Brain pericyte (primary cell): Measurements from ENCODE around the gene MOB3B.

Experiments used
- DNase-seq: peaks from one replicate; pipeline ENCODE4 v3.0.0-alpha.2; 2012; ENCODE audit warnings: low read depth, low spot score

MOB3B gene

GRCh38 chr9:27541740-27542139 lies 12.1 kb upstream of the MOB3B start:
- no peak for DNase-seq

DNA sequence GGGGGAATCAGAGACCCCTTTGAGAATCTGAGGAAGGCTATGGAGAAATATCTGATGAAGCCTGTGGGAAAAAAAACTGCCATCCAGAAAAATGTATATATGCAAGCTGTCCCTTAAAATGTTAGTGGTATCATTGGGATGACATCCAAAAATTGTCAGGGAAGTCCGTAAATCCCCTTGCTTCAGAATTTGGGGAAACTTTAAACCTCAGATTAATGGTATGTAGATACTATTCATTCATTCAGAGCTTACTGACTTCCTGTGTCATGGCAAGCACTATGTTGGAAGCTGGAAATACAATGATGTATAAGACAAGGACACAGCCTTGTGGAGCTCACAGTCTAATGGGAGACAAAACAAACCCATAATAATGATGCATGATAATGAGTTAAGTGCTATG lies 10.9 kb upstream of the MOB3B start:
- no peak for DNase-seq

DNA sequence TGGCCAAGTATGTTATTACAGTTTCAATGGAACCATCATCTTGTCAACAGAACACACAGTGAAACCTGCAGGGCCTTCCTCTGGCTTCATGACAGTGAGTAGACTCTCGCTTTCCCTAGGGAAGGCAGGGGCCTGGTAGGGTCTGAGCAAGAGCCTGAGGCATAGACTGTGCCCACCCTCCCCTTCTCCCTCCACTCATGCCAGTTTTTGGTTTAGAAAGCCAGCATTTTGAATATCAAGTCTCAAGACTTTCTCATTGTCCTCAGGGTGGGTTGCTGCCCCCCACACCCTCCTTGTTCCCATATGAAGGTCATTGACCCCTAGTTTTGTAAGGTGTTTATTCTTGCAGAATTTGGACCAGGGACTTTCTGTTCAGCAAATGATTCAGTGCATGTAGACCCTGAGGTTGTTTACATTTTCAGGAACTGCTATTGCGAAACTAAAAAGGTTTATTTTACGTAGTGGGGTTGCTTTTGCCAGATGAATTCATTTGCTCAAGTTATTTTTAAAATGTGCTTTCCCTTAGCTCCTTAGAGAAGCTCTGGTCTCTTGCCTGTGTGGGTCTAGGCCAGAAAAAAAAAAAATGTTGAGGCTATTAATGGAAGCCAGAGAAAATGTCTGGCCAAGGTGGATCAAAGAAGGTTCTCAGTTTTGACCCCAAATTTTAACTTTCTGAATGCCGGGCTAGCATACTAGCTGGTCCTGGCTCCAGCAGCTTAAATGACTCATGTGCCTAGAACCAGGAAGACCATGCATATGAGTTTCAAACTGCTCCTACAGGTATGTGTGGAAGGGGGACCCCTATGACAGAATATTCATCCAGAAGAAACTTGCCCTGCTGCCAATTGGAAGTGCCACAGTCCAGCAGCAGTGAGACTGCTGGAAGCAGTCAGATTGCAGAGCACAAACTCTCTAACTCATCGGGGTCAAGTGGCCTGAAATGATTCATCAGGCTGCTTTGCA lies 10.1 kb upstream of the MOB3B start:
- peak; percentile 34 for DNase-seq

- DNase-seq, result no peak
Observed at GRCh38 chr9:27538647-27539046, 9.0 kb upstream of the MOB3B start.

- DNase-seq, result no peak
Observed at GRCh38 chr9:27537756-27538155, 8.1 kb upstream of the MOB3B start.

DNA sequence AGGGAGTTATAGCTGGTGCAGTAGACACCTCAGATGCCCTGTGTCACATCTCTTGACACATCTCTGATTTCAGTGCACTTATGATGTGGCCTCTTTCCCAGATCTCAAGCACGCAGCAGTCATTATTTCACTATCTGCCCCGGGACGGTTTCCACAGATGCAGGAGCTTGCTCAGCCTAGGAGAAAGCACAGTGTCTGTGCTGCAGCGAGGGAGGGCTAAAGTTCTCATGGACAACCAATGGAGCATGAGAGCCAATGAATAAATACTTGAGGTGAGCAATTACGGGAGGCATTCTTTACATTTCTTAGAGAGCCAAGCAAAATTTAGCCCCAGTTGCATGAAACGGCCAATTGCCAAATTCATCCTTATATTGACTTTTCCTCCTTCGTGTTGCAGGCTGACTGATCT lies 7.4 kb upstream of the MOB3B start:
- DNase-seq, result no peak

DNA sequence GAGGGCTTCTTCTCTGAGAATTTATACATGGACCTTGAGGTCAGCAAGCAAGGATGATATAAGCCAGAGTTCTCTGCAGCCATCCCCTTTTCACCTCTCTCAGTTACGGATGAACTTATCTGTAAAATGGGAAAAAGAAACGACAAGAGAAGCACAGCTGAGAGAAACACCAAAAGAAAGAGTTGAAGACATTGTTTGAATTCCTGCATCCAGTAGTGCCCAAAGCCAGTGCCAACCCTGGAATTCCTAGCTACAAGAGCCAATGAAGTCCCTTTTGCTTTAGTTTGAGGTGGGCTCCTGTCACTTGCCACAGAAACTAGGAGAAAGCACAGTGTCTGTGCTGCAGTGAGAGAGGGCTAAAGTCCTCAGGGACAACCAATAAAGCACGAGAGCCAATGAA lies 6.6 kb upstream of the MOB3B start:
- DNase-seq, result no peak

DNA sequence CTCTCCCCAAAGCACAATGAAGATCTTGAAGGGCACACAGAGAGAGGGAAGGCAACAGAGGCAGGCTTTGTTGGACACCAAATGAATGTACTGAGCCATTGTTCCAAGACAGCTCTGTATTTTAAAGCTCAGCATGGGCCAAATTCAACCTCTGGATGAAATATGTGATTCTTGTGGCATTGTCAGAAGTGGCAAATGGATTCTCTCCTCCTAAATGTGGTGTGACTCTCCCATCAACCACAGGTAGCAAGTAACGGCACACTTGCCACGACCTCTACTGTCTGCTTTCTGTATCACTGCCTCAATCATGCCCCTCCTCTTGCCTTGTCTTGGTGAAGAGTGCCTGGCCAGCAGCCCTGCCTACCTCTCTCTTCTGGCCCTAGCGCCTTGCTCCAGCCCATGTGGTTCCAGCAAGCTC lies 6.1 kb upstream of the MOB3B start:
- no peak for DNase-seq

GRCh38 chr9:27534658-27535209 lies 5.1 kb upstream of the MOB3B start:
- no peak for DNase-seq

DNA sequence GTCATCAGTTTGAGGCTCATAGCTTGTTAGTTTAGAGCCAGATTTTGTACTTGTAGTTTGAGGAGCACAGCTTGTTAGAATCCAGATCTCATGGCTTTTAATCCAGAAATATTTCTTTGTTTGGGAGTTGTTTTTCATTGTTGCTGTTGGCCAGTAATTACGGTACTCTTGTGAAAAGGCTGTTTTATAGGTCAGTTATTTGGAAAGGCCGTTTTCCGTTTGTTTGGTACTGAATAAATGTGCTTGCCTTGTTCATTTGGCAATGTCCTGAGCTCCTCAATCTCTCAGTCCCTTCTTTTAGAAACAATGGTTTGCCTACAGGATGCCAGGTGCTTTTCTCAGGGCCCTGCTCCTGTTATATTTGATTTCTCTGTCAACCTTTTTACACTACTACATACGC lies 4.5 kb upstream of the MOB3B start:
- DNase-seq, result no peak

- DNase-seq, result no peak
Observed at GRCh38 chr9:27533311-27533710, 3.7 kb upstream of the MOB3B start.

DNA sequence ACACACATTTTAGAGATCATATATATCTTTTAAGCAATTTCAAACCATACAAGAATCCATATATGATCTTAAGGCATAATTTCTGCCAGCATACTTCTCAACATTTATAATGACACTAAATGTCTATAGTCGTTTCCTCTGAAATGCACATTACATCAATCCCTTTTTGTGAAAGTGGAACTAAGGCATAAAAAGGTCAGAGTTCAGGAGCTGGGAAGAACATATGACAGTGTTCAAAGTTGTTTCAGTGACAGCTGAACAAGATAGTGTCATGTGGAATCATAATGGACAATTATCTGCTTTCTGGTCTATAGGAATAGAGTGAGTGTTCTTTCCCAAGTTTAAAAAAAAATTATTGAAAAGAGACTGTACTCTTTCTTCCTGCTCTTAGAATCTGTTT lies 2.4 kb upstream of the MOB3B start:
- no peak for DNase-seq

DNA sequence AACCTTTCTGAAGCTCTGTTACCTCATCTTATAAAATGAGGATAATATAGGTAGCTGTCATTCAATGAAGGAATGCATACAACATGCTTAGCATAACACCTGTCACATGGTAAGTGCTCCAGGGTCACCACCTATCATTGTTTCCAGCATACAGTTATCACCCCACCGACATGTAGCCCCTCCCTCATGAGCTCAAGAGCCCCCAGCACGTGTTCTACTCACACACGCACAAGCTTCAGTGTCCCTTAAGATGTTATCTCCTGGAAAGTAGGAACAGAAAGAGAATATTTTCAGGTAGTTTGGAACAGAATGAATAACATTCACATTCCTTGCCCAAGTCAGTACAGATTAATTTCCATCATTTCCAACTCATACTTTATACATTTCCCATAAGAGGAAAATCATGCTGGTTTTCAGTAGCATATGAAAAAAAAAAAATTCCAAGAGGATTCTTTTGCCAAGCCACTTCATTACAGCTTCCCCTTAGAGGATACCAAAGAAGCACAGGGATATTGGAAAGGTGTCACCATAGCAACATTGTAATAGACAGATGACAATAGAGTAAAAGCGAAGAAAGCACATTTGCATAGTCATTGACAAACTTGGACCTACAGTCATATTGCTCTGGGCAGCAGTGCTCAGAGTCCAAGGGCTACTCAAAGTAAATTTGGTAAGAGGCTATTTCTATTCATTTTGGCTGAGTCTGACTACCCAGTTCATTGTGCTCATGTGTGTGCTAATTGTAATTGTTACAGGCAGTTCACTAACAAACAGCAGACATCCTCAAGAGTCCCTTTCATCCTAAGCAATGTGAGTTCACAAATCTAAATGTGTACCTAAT lies 1.5 kb upstream of the MOB3B start:
- no peak for DNase-seq

GRCh38 chr9:27528886-27529315 lies 713 bp downstream of the MOB3B start:
- no peak for DNase-seq

GRCh38 chr9:27528076-27528885 lies 1.3 kb downstream of the MOB3B start:
- no peak for DNase-seq

GRCh38 chr9:27527702-27528075 lies 1.9 kb downstream of the MOB3B start:
- no peak for DNase-seq

GRCh38 chr9:27524236-27524635 lies 5.4 kb downstream of the MOB3B start, which contains the start of gene IFNK:
Gene IFNK (plus strand): TSS chr9:27524290. CDS start chr9:27524337, 47 bp downstream.
- no peak for DNase-seq

GRCh38 chr9:27523141-27523540 lies 6.5 kb downstream of the MOB3B start:
- DNase-seq, result no peak

GRCh38 chr9:27520986-27521385 lies 8.6 kb downstream of the MOB3B start:
- DNase-seq, result no peak

- no peak for DNase-seq
Observed at GRCh38 chr9:27519466-27520465, 9.8 kb downstream of the MOB3B start.
